ENCODE results near the gene C12orf76.

GRCh38 chr12:109991586-109991985, 56.7 kb downstream of the C12orf76 start:
- TF ChIP-seq CTCF (IDR thresholded peaks at IDR 0.05 in 4 of 5, conservative IDR thresholded peaks at IDR 0.05 in 1 of 5) (no peak), POLR2A (IDR thresholded peaks at IDR 0.05) (no peak)
